T-cell (primary cell): ENCODE data around the gene KCND2. TPM values are rescaled to one million over a fixed set of nuclear protein-coding genes. Genes with fewer than 3 reads are reported as not detected.

Source experiments
- ATAC-seq, 4 experiments: fragments of 200-7000 bp in 3 of 4; fragments of 150-1000 bp in 1 of 4; cut with Tn5 transposase; replicated peaks in 1 of 4; 1 replicate in 3 of 4; 2 replicates in 1 of 4; pipeline ENCODE4 v1.10.0; 2021; ENCODE audit warnings: moderate library complexity in 3 of 4, mild to moderate bottlenecking in 2 of 4, moderate number of reproducible peaks in 1 of 4
- CTCF ChIA-PET, 2 donors: fragments of 300-600 bp; sonication (Branson Sonifier 250); formaldehyde crosslinking; loops; one replicate each; lab custom pipeline; 2022; ENCODE audit warnings: antibody characterized with exemption in 2 of 2; lab: Charles Lee
- POLR2A ChIA-PET, 2 donors: fragments of 300-600 bp; sonication (Branson Sonifier 250); formaldehyde crosslinking; loops; one replicate each; lab custom pipeline; 2022; ENCODE audit warnings: antibody characterized with exemption in 2 of 2; lab: Charles Lee
- DNase-seq, 35 experiments: peaks; one replicate each; pipeline versions ENCODE4 v3.0.0 to v3.0.0-alpha.2; 2013 to 2023
- H3K27ac ChIP-seq: one replicate; pipeline ENCODE4 v1.5.1; 2013; ENCODE audit warnings: low read length
- H3K27me3 ChIP-seq, 2 experiments: replicated peaks in 1 of 2; 1 replicate in 1 of 2; 2 replicates in 1 of 2; pipeline versions ENCODE4 v1.6.1 to v1.7.0; 2013; ENCODE audit warnings: low read length in 1 of 2, mixed read lengths in 1 of 2; ENCODE audit not compliant: control insufficient read depth in 2 of 2, insufficient read depth in 2 of 2; ENCODE audit errors: extremely low read depth in 1 of 2
- H3K36me3 ChIP-seq, 2 donors: 1 replicate in 1 of 2; 2 replicates in 1 of 2; pipeline versions ENCODE4 v1.6.1 to v1.7.0; 2013; ENCODE audit warnings: low read length in 1 of 2; ENCODE audit not compliant: control insufficient read depth in 2 of 2, insufficient read depth in 1 of 2; ENCODE audit errors: extremely low read depth in 1 of 2
- H3K4me1 ChIP-seq, 2 experiments: 1 replicate in 1 of 2; 2 replicates in 1 of 2; pipeline versions ENCODE4 v1.6.1 to v1.7.0; 2013; ENCODE audit warnings: low read length in 2 of 2, mixed read lengths in 1 of 2; ENCODE audit not compliant: insufficient read depth in 2 of 2, control insufficient read depth in 1 of 2; ENCODE audit errors: extremely low read depth in 1 of 2
- H3K4me3 ChIP-seq, 2 donors: 1 replicate in 1 of 2; 2 replicates in 1 of 2; pipeline versions ENCODE4 v1.5.1 to v1.7.0; 2013; ENCODE audit warnings: mild to moderate bottlenecking in 2 of 2, low read length in 1 of 2, moderate library complexity in 1 of 2; ENCODE audit not compliant: control insufficient read depth in 1 of 2; ENCODE audit errors: extremely low read depth in 1 of 2
- H3K9me3 ChIP-seq: 2 replicates; pipeline ENCODE4 v1.7.0; 2013
- H3K27ac Mint-ChIP-seq, 2 donors: one replicate each; pipeline ENCODE4 v1.8.0; 2020 to 2021; ENCODE audit warnings: mild to moderate bottlenecking in 2 of 2, mixed read lengths in 2 of 2
- H3K27me3 Mint-ChIP-seq, 2 donors: one replicate each; pipeline ENCODE4 v1.8.0; 2021 to 2022; ENCODE audit warnings: mixed read lengths in 2 of 2
- H3K36me3 Mint-ChIP-seq: one replicate; pipeline ENCODE4 v1.8.0; 2021; ENCODE audit warnings: mixed read lengths
- H3K4me1 Mint-ChIP-seq, 3 donors: one replicate each; pipeline ENCODE4 v1.8.0; 2020 to 2022; ENCODE audit warnings: mixed read lengths in 3 of 3, mild to moderate bottlenecking in 1 of 3
- H3K4me3 Mint-ChIP-seq, 3 donors: one replicate each; pipeline ENCODE4 v1.8.0; 2020 to 2022; ENCODE audit warnings: mild to moderate bottlenecking in 3 of 3, mixed read lengths in 3 of 3, moderate library complexity in 3 of 3
- H3K9me3 Mint-ChIP-seq, 3 donors: one replicate each; pipeline ENCODE4 v1.8.0; 2020 to 2022; ENCODE audit warnings: mixed read lengths in 3 of 3
- WGBS: methylation state at CpG from one replicate; pipeline ENCODE4 v1.1.5; 2013; ENCODE audit warnings: missing lambda C conversion rate; ENCODE audit not compliant: insufficient coverage; 5-methylcytosine and 5-hydroxymethylcytosine counted together
- total RNA-seq, 35 experiments: library from RNA in 6 of 35; stranded (reverse) in 6 of 35; fragments of 120-200 nt in 1 of 35; gene quantifications; one replicate each; pipeline versions ENCODE4 v1.2.1 to v1.2.4 and lab custom pipeline; 2013 to 2026

The KCND2 gene
- total RNA-seq, 5 donors from 2014 or later (not counting 1 experiment from before 2014, with no cell fraction given): not detected

DNA sequence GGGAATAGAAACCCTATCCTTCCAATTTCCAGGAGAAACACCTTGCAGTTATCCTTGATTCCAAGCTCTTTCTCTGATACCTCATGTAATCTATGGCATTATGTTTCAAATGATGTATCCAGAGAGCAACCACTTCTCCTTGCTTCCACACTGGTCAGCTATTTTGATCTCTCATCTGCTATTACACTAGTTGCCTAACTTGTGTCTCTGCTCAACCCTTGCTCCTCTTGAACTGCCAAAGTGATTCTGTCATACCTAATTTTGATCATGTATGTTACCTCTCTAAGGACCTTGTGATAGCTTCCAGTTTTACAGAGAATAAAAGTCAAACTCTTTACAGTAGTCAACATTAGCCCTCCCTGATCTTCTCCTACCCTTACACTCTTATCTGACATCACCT is 90.4 kb downstream of the KCND2 start:
- Mint-ChIP-seq H3K4me3 (no peak overlapping the region), H3K36me3 (no peaks in the 10 kb centered on the region), H3K27me3 (no peaks in the 10 kb centered on the region), H3K4me1 (no peaks in the 10 kb centered on the region), H3K9me3 (peaks cover 2 to 11% (median 10%) of the 10 kb centered on the region in 3 donors), H3K27ac (no peak overlapping the region)
- ChIA-PET POLR2A (no interaction called here), CTCF (no interaction called here)
- Histone ChIP-seq H3K4me1 (no peaks in the 10 kb centered on the region), H3K36me3 (no peaks in the 10 kb centered on the region), H3K4me3 (no peak overlapping the region), H3K27me3 (no peaks in the 10 kb centered on the region), H3K9me3 (no peaks in the 10 kb centered on the region), H3K27ac (no peak overlapping the region)
- DNase-seq: no peak
- ATAC-seq: no peak

DNA sequence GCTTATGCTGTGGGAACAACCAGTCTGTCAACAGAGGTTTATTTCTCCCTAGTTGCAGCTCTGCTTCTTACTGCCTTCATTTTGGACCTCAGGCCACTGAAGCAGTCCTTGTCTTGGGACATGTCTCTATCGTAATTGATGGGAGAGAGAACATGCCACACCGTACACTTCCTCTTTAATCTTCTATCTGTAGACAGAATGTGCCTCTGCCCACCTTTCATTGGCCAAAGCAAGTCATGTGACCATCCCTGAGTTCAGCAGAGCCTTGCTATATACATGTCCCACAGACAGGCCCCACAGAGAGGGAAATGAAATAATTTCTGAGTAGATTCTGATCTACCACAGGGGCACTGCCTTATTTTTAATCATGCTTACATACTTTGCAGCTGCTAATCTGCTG is 98.0 kb downstream of the KCND2 start:
- DNase-seq (no peak), ATAC-seq (no peak)
- Mint-ChIP-seq H3K27ac (no peak overlapping the region), H3K36me3 (no peaks in the 10 kb centered on the region), H3K27me3 (no peaks in the 10 kb centered on the region), H3K9me3 (peaks cover 4 to 7% (median 5%) of the 10 kb centered on the region in 3 donors), H3K4me3 (no peak overlapping the region), H3K4me1 (no peaks in the 10 kb centered on the region)
- no peaks in the 10 kb centered on the region for H3K27me3 ChIP-seq
- CTCF ChIA-PET: no interaction called here
- no peak overlapping the region for H3K4me3 ChIP-seq
- POLR2A ChIA-PET: interaction anchor here in 1 of 2 donors (0.7 kb wide), 1 partner anchor 924 kb away, joined by 3 read pairs; no protein-coding TSS in a partner anchor
- no peaks in the 10 kb centered on the region for H3K4me1 ChIP-seq
- no peaks in the 10 kb centered on the region for H3K9me3 ChIP-seq
- H3K27ac ChIP-seq: no peak overlapping the region
- H3K36me3 ChIP-seq: no peaks in the 10 kb centered on the region
- no CpG with 5 or more reads among the region's 2 CpGs for WGBS

DNA sequence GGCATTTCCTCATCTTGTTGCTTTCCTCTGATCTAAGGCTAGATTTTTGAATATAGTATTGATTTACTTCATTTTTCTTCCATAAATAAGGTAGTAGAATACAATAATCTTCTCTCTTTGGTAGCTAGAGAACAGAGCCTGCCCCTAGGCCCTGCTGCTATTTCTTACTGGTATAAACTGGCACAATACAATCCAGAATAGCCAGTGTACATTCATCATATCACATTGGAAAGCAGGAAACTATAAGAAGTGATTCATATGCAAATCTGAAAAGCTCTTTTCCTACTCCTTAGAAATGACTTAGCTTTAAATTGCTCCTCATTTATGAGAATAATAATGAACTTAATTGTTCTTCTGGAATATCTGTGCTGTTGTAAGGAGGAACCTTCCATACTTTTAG is 100.2 kb downstream of the KCND2 start:
- H3K27me3 Mint-ChIP-seq: no peaks in the 10 kb centered on the region
- H3K4me3 ChIP-seq: no peak overlapping the region
- ATAC-seq: no peak
- ChIA-PET POLR2A (no interaction called here), CTCF (no interaction called here)
- H3K27ac Mint-ChIP-seq: no peak overlapping the region
- no peaks in the 10 kb centered on the region for H3K36me3 ChIP-seq
- no peaks in the 10 kb centered on the region for H3K4me1 Mint-ChIP-seq
- H3K9me3 Mint-ChIP-seq: peaks cover 4 to 7% (median 5%) of the 10 kb centered on the region in 3 donors
- DNase-seq: no peak
- no peak overlapping the region for H3K4me3 Mint-ChIP-seq
- H3K27ac ChIP-seq: no peak overlapping the region
- H3K36me3 Mint-ChIP-seq: no peaks in the 10 kb centered on the region
- H3K9me3 ChIP-seq: no peaks in the 10 kb centered on the region
- no peaks in the 10 kb centered on the region for H3K27me3 ChIP-seq
- H3K4me1 ChIP-seq: no peaks in the 10 kb centered on the region

DNA sequence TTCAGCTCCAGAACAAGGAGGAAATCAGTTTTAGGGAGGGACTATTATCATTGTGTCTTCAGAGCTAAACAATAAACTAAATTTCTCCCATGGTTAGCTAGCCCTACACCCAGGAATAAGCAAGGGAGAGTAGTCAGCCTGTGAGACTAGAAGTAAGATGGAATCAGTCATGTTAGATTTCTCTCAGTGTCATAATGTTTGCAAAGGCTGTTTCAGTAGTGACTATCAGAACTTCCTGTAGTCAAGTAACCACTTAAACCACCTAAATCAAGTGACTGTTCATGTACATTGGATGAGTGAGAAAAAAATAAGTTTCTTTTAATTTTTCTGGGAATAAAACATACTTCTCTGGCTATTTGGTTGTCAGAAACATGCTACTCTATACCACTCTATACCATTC is 121.6 kb downstream of the KCND2 start:
- Mint-ChIP-seq H3K27ac (no peak overlapping the region), H3K9me3 (peaks cover 0 to 5% (median 3%) of the 10 kb centered on the region in 3 donors), H3K4me1 (no peaks in the 10 kb centered on the region), H3K27me3 (no peaks in the 10 kb centered on the region), H3K36me3 (no peaks in the 10 kb centered on the region), H3K4me3 (no peak overlapping the region)
- Histone ChIP-seq H3K4me3 (no peak overlapping the region), H3K36me3 (no peaks in the 10 kb centered on the region), H3K27me3 (no peaks in the 10 kb centered on the region), H3K9me3 (no peaks in the 10 kb centered on the region), H3K27ac (no peak overlapping the region), H3K4me1 (no peaks in the 10 kb centered on the region)
- CTCF ChIA-PET: no interaction called here
- DNase-seq (no peak), ATAC-seq (no peak)
- POLR2A ChIA-PET: no interaction called here

DNA sequence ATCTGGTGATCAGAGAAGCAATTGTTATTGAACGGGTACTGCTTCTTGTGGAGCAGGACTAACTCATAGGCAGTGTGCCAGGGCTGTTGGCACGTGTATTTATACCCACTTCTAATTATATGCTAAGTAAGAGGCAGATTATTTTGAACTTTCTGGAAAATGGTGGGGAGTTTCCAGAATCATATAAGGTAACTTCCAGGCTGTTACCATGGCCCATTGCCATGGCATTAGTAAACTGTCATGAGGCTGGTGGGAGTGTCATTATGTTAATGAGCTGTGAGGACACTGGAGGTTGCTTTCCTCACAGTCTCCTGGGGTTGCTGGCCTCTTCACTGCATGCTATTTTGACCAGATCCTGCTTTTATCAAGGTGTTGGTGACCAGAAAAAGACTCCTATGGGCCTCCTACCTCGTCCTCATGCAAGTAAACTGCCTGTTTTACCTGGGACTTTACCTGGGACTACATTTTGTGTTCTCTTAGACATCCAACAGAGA is 122.6 kb downstream of the KCND2 start:
- no peaks in the 10 kb centered on the region for H3K27me3 ChIP-seq
- ChIA-PET POLR2A (no interaction called here), CTCF (no interaction called here)
- H3K9me3 ChIP-seq: no peaks in the 10 kb centered on the region
- Mint-ChIP-seq H3K27ac (no peak overlapping the region), H3K9me3 (peaks cover 0 to 5% (median 3%) of the 10 kb centered on the region in 3 donors), H3K27me3 (no peaks in the 10 kb centered on the region), H3K4me1 (no peaks in the 10 kb centered on the region), H3K4me3 (no peak overlapping the region), H3K36me3 (no peaks in the 10 kb centered on the region)
- H3K4me1 ChIP-seq: no peaks in the 10 kb centered on the region
- ATAC-seq (no peak), DNase-seq (no peak)
- WGBS: 29% methylated on average over 1 of the region's 3 CpGs
- no peak overlapping the region for H3K4me3 ChIP-seq
- no peak overlapping the region for H3K27ac ChIP-seq
- H3K36me3 ChIP-seq: no peaks in the 10 kb centered on the region

DNA sequence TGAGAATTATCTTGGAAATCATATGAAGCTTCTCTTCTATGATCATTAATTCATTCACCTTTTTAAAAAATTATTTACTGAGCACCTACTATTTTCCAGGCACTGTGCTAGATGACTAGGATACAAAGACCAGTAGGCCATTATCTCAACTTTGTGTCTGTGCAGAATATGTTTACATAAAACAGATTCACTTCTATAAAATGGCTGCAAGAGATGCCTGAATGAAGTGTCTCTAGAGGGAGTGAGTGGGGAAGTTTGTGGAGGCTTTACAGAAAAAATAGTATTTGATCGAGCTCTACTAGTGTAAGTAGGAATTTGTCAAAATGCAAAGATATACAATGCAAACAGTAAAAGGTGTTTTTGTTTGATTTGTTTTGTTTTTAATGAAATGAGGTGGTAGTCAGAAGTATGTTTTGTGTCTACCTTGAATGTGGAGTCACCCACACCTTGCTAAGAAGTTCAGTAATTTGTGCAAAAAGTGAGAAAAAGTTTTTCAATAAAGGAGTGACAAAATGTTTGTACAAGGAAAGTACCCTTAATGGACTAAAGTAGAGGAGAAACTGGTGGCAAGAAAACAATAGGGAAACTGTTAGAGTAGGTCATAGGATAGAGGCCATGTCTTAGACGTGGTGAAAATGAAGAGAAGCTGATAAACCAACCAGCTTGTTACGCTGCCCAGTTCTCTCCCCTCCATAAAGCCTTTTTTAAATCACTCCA is 125.5 kb downstream of the KCND2 start:
- Mint-ChIP-seq H3K9me3 (peaks cover 0 to 5% (median 3%) of the 10 kb centered on the region in 3 donors), H3K27ac (no peak overlapping the region), H3K4me3 (no peak overlapping the region), H3K27me3 (no peaks in the 10 kb centered on the region), H3K36me3 (no peaks in the 10 kb centered on the region), H3K4me1 (no peaks in the 10 kb centered on the region)
- 58% methylated on average over 2 of the region's 3 CpGs for WGBS
- no peak overlapping the region for H3K4me3 ChIP-seq
- POLR2A ChIA-PET: no interaction called here
- H3K27ac ChIP-seq: no peak overlapping the region
- no peaks in the 10 kb centered on the region for H3K36me3 ChIP-seq
- no peaks in the 10 kb centered on the region for H3K27me3 ChIP-seq
- H3K9me3 ChIP-seq: no peaks in the 10 kb centered on the region
- CTCF ChIA-PET: no interaction called here
- ATAC-seq (no peak), DNase-seq (no peak)
- H3K4me1 ChIP-seq: no peaks in the 10 kb centered on the region
